Peyer's patch (tissue), 4 donors: ENCODE data around the gene TRMT61A.

Experiments
- CTCF ChIP-seq, 6 experiments: fragments of 450-650 bp in 4 of 6; fragments of 200-600 bp in 2 of 6; sonication (generic) in 1 of 6; IDR thresholded peaks; one replicate each; pipeline ENCODE4 v1.5.1; 2017 to 2019; ENCODE audit warnings: antibody characterized with exemption in 6 of 6, mild to moderate bottlenecking in 3 of 6, moderate library complexity in 1 of 6
- POLR2A ChIP-seq, 2 donors: fragments of 450-650 bp; IDR thresholded peaks; one replicate each; pipeline ENCODE4 v1.5.1; 2017; ENCODE audit warnings: antibody characterized with exemption in 2 of 2, mild to moderate bottlenecking in 2 of 2, moderate library complexity in 2 of 2

GRCh38 chr14:103485504-103485903, 43.5 kb upstream of the TRMT61A start:
- no peak for TF ChIP-seq CTCF (IDR thresholded peaks at IDR 0.05)
- no peak for TF ChIP-seq POLR2A (IDR thresholded peaks at IDR 0.05)
